Activated CD8-positive, alpha-beta T cell treated with anti-CD3 and anti-CD28 coated beads, Interleukin-2, amount 10 ng/mL, durations not matched to agents 7 days and 5 days (primary cell): ENCODE data around the gene KRTAP4-8. TPM values are rescaled to one million over a fixed set of nuclear protein-coding genes. Genes with fewer than 3 reads are reported as not detected.
"Not testable (repeated sequence)": the region's sequence is repeated elsewhere in the genome, so short reads cannot be mapped to it uniquely, and the experiment has no call there.

Experiments used
- ATAC-seq: fragments of 150-1000 bp; cut with Tn5 transposase; one replicate; pipeline ENCODE4 v1.10.0; 2021; ENCODE audit warnings: moderate library complexity
- CTCF ChIA-PET: fragments of 350-600 bp; sonication (Branson Sonifier 250); formaldehyde crosslinking; loops from one replicate; lab custom pipeline; 2021; ENCODE audit warnings: antibody characterized with exemption; lab: Charles Lee
- POLR2A ChIA-PET: fragments of 350-600 bp; sonication (Branson Sonifier 250); formaldehyde crosslinking; loops from one replicate; lab custom pipeline; 2021; ENCODE audit warnings: antibody characterized with exemption; lab: Charles Lee
- DNase-seq: peaks from one replicate; pipeline ENCODE4 v3.0.0-alpha.2; 2020
- H3K27ac Mint-ChIP-seq: one replicate; pipeline ENCODE4 v1.8.0; 2021; ENCODE audit warnings: mild to moderate bottlenecking, mixed read lengths
- H3K27me3 Mint-ChIP-seq: one replicate; pipeline ENCODE4 v1.8.0; 2021; ENCODE audit warnings: low read depth, mixed read lengths
- H3K36me3 Mint-ChIP-seq: one replicate; pipeline ENCODE4 v1.8.0; 2021; ENCODE audit warnings: low read depth, mixed read lengths
- H3K4me1 Mint-ChIP-seq: one replicate; pipeline ENCODE4 v1.8.0; 2021; ENCODE audit warnings: low read depth, mixed read lengths
- H3K4me3 Mint-ChIP-seq: one replicate; pipeline ENCODE4 v1.8.0; 2021; ENCODE audit warnings: mild to moderate bottlenecking, mixed read lengths
- H3K9me3 Mint-ChIP-seq: one replicate; pipeline ENCODE4 v1.8.0; 2022; ENCODE audit warnings: mixed read lengths; ENCODE audit not compliant: insufficient read depth
- total RNA-seq, 2 experiments: library from RNA; stranded (reverse); gene quantifications; one replicate each; pipeline ENCODE4 v1.2.3, GENCODE V29; 2021

The KRTAP4-8 gene
- not detected for total RNA-seq

DNA sequence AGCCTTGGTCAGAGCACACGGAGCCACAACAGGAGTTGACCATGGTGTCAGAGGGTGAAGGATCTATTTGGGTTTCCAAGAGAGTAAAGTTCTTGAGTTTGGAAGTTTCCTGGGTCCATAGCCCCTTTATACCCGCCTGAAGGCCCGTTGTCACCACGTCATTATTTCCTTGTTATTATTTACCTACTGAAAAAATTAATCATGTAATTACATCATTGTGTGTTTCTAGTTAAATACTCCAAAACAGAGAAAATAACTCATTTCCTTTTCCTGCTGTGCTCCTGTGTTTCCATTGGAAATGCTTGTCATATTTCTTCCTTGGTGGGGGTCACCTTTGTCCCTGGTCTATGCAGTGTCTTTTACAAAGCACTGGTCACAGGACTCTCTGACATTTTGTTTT, at the start of gene KRTAP4-8:
KRTAP4-8 (minus strand) TSS at position 101 of the 400 bp plus-strand sequence; CDS start at position 43, 58 bp downstream.
- DNase-seq (no peak), ATAC-seq (no peak)
- H3K27me3 Mint-ChIP-seq, result peaks cover 8% of the 10 kb centered on the region
- no peaks in the 10 kb centered on the region for H3K36me3 Mint-ChIP-seq
- H3K4me3 Mint-ChIP-seq, result no peak within 1 kb of the TSS
- ChIA-PET CTCF (no interaction called here), POLR2A (no interaction called here)
- no peaks in the 10 kb centered on the region for H3K4me1 Mint-ChIP-seq
- H3K9me3 Mint-ChIP-seq, result peaks cover 1% of the 10 kb centered on the region
- no peak within 1 kb of the TSS for H3K27ac Mint-ChIP-seq

DNA sequence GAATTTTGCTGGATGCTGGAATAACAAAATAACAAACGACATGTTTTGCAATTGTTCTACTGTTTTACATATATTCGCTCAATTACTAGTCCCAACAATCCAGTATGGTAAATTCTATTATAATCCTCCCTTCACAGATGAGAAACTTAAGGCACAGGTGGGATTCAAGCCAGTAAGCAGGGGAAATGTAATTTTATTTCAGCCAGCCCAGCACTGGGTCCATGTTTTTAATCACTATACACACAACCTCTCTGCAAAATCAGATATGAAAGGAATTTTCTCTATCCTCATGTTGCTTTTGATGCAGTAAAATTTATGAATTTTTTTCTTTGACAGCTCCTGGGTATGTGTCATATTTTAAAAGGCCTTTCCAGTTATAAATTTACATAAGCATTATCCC, 47.3 kb upstream of the KRTAP4-8 start:
- no peaks in the 10 kb centered on the region for H3K36me3 Mint-ChIP-seq
- H3K9me3 Mint-ChIP-seq, result peaks cover 10% of the 10 kb centered on the region
- no peak overlapping the region for H3K4me3 Mint-ChIP-seq
- DNase-seq (no peak), ATAC-seq (no peak)
- H3K4me1 Mint-ChIP-seq, result no peaks in the 10 kb centered on the region
- ChIA-PET POLR2A (no interaction called here), CTCF (no interaction called here)
- no peak overlapping the region for H3K27ac Mint-ChIP-seq
- no peaks in the 10 kb centered on the region for H3K27me3 Mint-ChIP-seq

DNA sequence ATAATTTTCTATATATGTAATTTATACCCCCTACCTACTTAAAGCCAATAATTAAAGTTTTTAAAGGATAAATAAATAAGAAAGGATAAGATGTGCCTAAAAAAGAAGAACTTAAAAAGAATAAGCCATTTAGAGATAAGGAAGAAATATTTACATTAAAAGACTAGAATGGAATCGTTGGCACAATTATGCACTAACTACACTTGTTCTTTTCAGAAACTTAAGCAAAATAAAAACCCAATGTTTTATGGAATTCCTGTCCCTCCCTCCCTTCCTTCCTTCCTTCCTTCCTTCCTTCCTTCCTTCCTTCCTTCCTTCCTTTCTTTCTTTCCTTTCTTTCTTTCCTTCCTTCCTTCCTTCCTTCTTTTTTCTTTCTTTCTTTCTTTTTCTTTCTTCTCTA, 46.9 kb upstream of the KRTAP4-8 start:
- Mint-ChIP-seq H3K27ac (no peak overlapping the region), H3K4me1 (no peaks in the 10 kb centered on the region), H3K9me3 (peaks cover 10% of the 10 kb centered on the region), H3K4me3 (no peak overlapping the region), H3K27me3 (no peaks in the 10 kb centered on the region), H3K36me3 (no peaks in the 10 kb centered on the region)
- POLR2A ChIA-PET, result no interaction called here
- no peak for ATAC-seq
- CTCF ChIA-PET, result no interaction called here
- no peak for DNase-seq

DNA sequence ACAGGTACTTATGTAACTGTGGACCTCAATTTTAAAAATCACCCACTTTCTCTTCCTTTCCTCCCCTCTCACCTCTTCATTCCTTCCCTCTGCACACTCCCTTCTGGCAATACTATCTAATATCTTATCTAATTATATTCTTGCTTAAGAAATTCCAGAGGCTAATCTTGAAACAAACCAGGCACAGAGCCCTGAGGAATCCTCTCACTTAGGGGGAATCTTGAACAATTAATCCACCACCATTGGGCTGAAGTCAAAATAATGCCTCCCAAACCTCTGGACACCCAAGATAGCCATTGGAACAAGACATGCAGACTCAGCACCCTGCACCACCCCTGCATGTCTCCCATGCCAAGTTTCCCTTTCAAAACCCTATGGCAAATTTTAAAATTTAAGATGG, 43.4 kb upstream of the KRTAP4-8 start:
- no peak for ATAC-seq
- POLR2A ChIA-PET, result no interaction called here
- CTCF ChIA-PET, result no interaction called here
- no peak overlapping the region for H3K27ac Mint-ChIP-seq
- H3K9me3 Mint-ChIP-seq, result peaks cover 10% of the 10 kb centered on the region
- H3K4me1 Mint-ChIP-seq, result no peaks in the 10 kb centered on the region
- H3K27me3 Mint-ChIP-seq, result no peaks in the 10 kb centered on the region
- no peak overlapping the region for H3K4me3 Mint-ChIP-seq
- H3K36me3 Mint-ChIP-seq, result peaks cover 3% of the 10 kb centered on the region
- DNase-seq, result no peak

DNA sequence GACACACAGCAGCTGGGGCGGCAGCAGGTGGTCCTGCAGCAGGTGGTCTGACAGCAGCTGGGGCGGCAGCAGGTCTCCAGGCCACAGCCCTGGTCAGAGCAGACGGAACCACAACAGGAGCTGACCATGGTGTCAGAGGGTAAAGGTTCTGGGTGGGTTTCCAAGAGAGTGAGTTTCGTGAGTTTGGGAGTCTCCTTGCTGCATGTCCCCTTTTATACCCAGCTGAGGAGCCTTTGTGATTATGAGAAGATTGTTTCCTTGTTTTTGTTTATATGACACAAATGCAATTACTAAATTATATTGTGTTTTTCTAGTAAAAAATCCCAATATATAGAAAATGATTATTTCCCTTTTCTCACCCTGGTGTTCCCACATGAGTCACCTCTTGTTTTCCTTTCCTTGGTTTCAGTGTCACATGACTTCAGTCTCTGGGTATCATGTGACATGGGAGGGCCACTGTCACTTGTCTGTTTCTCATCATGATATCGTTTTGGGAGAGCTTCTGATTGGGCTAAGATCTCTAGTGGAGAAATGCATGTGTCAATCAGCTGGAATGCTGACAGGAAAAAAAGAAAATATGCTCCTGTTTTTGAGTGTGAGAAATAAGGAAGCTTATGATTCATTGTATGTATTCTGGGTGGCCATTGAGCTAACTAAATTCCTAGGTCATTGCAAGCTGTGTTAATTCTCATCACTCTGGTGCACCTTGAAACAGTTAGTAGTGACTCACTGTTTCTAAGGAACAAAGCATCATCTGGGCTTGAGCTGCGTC, 42.6 kb upstream of the KRTAP4-8 start, which contains the start of gene KRTAP4-6:
KRTAP4-6 (minus strand) TSS at position 185 of the 772 bp plus-strand sequence; CDS start at position 128, 57 bp downstream.
- Mint-ChIP-seq H3K27ac (no peak within 1 kb of the TSS), H3K9me3 (peaks cover 10% of the 10 kb centered on the region), H3K36me3 (peaks cover 3% of the 10 kb centered on the region), H3K27me3 (no peaks in the 10 kb centered on the region), H3K4me3 (no peak within 1 kb of the TSS), H3K4me1 (no peaks in the 10 kb centered on the region)
- ATAC-seq (no peak), DNase-seq (no peak)
- CTCF ChIA-PET, result no interaction called here
- POLR2A ChIA-PET, result no interaction called here

DNA sequence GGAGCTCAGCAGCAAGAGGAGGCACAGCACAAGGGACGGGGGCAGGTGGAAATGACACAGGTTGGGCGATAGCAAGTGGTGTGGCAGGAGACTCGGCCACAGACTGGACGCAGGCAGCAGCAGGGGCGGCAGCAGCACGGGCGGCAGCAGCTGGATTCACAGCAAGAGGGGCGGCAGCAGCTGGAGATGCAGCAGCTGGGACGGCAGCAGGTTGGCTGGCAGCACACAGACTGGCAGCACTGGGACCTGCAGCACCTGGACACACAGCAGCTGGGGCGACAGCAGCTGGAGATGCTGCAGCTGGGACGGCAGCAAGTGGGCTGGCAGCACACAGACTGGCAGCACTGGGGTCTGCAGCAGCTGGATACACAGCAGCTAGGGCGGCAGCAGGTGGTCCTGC, 41.9 kb upstream of the KRTAP4-8 start:
- H3K36me3 Mint-ChIP-seq, H3K27me3 Mint-ChIP-seq, H3K27ac Mint-ChIP-seq, CTCF ChIA-PET, H3K4me3 Mint-ChIP-seq, POLR2A ChIA-PET, H3K4me1 Mint-ChIP-seq, ATAC-seq, DNase-seq: not testable (repeated sequence)
- H3K9me3 Mint-ChIP-seq, result peaks cover 10% of the 10 kb centered on the region

DNA sequence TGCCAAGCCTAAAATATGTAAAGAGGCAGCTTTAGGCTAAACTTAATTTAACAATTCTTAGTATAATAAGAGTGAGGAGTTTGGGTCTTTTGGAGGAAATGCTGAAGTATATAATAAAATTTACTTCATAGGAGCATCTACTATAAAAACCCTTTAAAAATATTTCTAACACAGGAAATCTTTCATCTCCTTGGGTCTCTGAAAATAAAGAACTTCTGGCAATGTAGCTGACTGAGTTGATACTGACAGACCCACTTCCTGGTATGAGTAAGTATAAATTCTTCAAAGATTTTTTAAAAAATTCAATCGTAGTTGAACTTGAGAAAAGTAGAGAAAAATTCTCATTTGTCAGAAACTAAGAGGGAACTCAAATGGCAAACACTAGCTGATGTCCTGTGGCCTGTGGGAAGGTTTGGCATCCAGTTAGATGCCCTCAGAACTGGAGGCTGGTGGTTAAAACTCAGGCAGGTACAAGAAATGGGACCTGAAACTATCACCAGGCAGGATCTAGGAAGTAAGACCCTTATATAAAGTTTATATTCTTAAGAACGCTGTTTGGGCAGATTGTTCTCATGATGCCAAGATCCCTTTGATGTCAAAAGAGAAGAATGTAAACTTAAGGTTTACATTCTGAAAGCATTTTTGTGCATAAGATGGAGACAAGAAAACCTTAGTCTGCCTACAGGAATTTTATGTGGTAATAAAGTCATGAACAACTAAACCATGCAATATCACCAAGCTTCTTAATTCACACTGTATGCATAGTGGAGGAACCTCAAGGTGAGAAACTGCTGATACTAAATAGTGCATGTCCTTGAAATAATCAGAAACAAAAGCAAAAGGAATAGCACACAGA, 36.2 kb upstream of the KRTAP4-8 start:
- POLR2A ChIA-PET, result no interaction called here
- DNase-seq, result no peak
- H3K36me3 Mint-ChIP-seq, result no peaks in the 10 kb centered on the region
- H3K27me3 Mint-ChIP-seq, result no peaks in the 10 kb centered on the region
- H3K4me1 Mint-ChIP-seq, result peaks cover 3% of the 10 kb centered on the region
- CTCF ChIA-PET, result no interaction called here
- no peaks in the 10 kb centered on the region for H3K9me3 Mint-ChIP-seq
- no peak for ATAC-seq
- H3K4me3 Mint-ChIP-seq, result no peak overlapping the region
- no peak overlapping the region for H3K27ac Mint-ChIP-seq

DNA sequence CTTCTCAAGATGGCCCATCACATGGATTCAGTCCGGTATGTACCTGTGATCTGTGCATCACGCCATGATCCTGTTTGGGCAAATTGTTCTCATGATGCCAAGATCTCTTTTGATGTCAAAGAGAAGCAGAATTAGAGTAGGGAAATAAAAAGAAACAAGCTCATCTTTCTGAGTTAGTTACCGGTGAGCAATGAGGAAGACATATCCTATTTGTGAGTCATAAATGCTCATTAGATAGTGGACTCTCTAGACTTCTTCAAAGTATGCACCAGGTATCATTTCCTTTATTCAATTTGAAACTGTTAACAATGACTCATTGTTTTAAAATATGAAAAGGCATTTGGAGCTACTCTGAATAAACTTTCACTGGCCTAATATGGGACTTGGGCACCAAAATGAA, 34.0 kb upstream of the KRTAP4-8 start:
- CTCF ChIA-PET, result no interaction called here

DNA sequence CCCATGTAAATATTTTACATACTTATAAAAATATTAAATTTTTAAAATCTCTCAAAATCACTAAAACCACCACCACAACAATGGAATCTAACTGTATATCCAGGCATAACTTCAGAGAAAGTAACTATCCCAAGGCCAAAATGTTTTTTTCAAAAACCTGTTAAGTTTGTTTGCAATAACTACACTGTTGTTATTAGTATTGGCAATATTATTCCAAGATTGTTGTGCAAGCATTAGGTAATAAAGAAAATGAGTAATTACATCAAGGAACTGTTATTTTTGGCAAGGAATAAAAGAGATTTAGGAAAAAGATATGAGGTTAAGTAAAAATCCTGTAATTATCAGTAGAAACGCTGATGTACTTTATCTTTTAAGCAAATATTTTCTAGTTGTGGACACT, 29.4 kb upstream of the KRTAP4-8 start:
- Mint-ChIP-seq H3K4me3 (no peak overlapping the region), H3K4me1 (peaks cover 21% of the 10 kb centered on the region), H3K9me3 (no peaks in the 10 kb centered on the region), H3K27ac (no peak overlapping the region), H3K36me3 (no peaks in the 10 kb centered on the region), H3K27me3 (no peaks in the 10 kb centered on the region)
- ChIA-PET POLR2A (no interaction called here), CTCF (no interaction called here)
- no peak for ATAC-seq
- DNase-seq, result no peak

More for the DNA sequence above, 34.0 kb upstream of the KRTAP4-8 start:
- H3K27me3 Mint-ChIP-seq, result no peaks in the 10 kb centered on the region
- no peaks in the 10 kb centered on the region for H3K9me3 Mint-ChIP-seq
- no peaks in the 10 kb centered on the region for H3K36me3 Mint-ChIP-seq
- POLR2A ChIA-PET, result no interaction called here
- ATAC-seq, result no peak
- no peak overlapping the region for H3K27ac Mint-ChIP-seq
- H3K4me1 Mint-ChIP-seq, result peaks cover 3% of the 10 kb centered on the region
- no peak overlapping the region for H3K4me3 Mint-ChIP-seq
- DNase-seq, result no peak

DNA sequence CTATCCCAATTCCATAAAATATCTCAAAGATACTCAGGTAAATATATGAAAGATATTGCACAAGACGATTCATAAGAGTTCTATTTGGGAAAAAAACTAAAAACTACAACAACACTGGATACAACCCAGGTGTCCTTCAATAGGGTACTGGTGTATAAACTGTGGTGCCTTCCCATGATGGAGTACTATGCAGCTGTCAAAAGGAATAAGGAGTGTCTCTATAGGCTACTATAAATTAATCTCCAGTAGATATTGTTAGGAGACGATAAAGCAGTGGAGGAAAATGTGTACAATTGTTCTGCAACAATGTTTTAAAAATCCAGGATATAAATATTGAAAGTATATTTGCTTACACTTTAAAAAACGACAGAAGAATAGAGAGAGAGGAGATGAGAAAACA, 28.5 kb upstream of the KRTAP4-8 start:
- H3K9me3 Mint-ChIP-seq, result no peaks in the 10 kb centered on the region
- H3K27me3 Mint-ChIP-seq, result no peaks in the 10 kb centered on the region
- H3K36me3 Mint-ChIP-seq, result no peaks in the 10 kb centered on the region
- CTCF ChIA-PET, result no interaction called here
- no peak for ATAC-seq
- no peak for DNase-seq
- no peak overlapping the region for H3K4me3 Mint-ChIP-seq
- H3K4me1 Mint-ChIP-seq, result peaks cover 21% of the 10 kb centered on the region
- POLR2A ChIA-PET, result no interaction called here
- H3K27ac Mint-ChIP-seq, result no peak overlapping the region

DNA sequence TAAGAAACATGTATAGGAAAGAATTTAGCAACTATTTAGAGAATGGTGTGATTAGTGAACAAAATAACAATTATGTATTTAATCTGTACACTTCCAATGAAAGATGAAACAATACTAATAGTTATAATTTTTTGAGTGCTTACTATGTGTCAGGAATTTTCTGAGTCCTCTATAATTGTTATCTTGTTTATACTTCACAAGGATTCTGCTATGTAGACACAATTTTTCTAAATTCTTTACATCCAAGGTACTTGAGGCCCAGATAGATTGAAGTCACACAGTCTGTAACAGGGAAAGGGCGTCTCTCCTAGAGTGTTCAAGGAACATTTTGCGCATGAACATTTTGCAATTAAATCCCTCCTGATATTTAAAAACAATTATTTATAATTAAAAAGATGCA, 27.1 kb upstream of the KRTAP4-8 start:
- Mint-ChIP-seq H3K4me1 (peaks cover 27% of the 10 kb centered on the region), H3K9me3 (no peaks in the 10 kb centered on the region), H3K36me3 (peaks cover 1% of the 10 kb centered on the region), H3K4me3 (no peak overlapping the region), H3K27me3 (no peaks in the 10 kb centered on the region), H3K27ac (no peak overlapping the region)
- POLR2A ChIA-PET, result no interaction called here
- DNase-seq (no peak), ATAC-seq (no peak)
- CTCF ChIA-PET, result no interaction called here

DNA sequence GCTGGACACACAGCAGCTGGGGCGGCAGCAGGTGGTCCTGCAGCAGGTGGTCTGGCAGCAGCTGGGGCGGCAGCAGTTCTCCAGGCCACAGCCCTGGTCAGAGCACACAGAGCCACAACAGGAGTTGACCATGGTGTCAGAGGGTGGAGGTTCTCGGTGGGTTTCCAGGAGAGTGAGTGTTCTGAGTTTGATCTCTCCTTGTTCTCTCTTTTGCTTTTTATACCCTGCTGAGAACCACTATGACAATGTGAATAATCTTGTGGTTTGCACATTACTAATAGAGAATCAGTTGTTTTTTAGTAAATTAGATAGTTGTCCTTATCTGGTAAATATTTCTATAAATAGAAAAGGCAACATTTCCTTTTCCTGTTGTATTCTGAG, 26.0 kb upstream of the KRTAP4-8 start, which contains the start of gene KRTAP4-12:
KRTAP4-12 (minus strand) TSS at position 192 of the 381 bp plus-strand sequence; CDS start at position 132, 60 bp downstream.
- POLR2A ChIA-PET, H3K27me3 Mint-ChIP-seq, CTCF ChIA-PET, DNase-seq, H3K36me3 Mint-ChIP-seq, H3K4me3 Mint-ChIP-seq, ATAC-seq, H3K9me3 Mint-ChIP-seq, H3K27ac Mint-ChIP-seq: not testable (repeated sequence)
- peaks cover 30% of the 10 kb centered on the region for H3K4me1 Mint-ChIP-seq
